Keratinocyte (primary cell): ENCODE results near the gene LRRC41.
"Not testable (repeated sequence)": the region's sequence is repeated elsewhere in the genome, so short reads cannot be mapped to it uniquely, and the experiment has no call there.

Experiments used
- EZH2 ChIP-seq: IDR thresholded peaks from one replicate; pipeline ENCODE4 v1.6.1; 2012; ENCODE audit warnings: inconsistent platforms, mild to moderate bottlenecking, low read length, moderate library complexity
- TF ChIP-seq, protein P1 (sequence below), 3 experiments: IDR thresholded peaks in 1 of 3; conservative IDR thresholded peaks in 1 of 3; optimal IDR thresholded peaks in 1 of 3; 2 replicates in 2 of 3; 3 replicates in 1 of 3; pipeline versions ENCODE3 to v1.5.1; 2011; ENCODE audit warnings: low read length in 3 of 3, mild to moderate bottlenecking in 3 of 3, moderate library complexity in 2 of 3, control low read depth in 1 of 3, inconsistent platforms in 1 of 3; ENCODE audit not compliant: insufficient read depth in 2 of 3; ENCODE audit errors: extremely low read depth in 1 of 3

DNA sequence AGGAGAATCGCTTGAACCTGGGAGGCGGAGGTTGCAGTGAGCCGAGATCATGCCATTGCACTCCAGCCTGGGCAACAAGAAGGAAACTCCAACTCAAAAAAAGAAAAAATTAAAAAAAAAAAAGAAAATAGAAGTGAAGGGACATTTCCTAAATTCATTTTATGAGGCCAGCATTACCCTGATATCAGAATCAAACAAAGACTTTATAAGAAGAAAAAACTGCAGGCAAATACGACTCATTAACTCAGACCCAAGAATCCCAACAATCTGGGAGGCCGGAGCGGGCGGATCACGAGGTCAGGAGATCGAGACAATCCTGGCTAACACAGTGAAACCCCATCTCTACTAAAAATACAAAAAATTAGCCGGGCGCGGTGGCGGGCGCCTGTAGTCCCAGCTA, 34.0 kb upstream of the LRRC41 start:
- TF ChIP-seq, protein P1, sequence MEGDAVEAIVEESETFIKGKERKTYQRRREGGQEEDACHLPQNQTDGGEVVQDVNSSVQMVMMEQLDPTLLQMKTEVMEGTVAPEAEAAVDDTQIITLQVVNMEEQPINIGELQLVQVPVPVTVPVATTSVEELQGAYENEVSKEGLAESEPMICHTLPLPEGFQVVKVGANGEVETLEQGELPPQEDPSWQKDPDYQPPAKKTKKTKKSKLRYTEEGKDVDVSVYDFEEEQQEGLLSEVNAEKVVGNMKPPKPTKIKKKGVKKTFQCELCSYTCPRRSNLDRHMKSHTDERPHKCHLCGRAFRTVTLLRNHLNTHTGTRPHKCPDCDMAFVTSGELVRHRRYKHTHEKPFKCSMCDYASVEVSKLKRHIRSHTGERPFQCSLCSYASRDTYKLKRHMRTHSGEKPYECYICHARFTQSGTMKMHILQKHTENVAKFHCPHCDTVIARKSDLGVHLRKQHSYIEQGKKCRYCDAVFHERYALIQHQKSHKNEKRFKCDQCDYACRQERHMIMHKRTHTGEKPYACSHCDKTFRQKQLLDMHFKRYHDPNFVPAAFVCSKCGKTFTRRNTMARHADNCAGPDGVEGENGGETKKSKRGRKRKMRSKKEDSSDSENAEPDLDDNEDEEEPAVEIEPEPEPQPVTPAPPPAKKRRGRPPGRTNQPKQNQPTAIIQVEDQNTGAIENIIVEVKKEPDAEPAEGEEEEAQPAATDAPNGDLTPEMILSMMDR (optimal IDR thresholded peaks at IDR 0.05 in 1 of 3, IDR thresholded peaks at IDR 0.05 in 1 of 3, conservative IDR thresholded peaks at IDR 0.05 in 1 of 3; ENCODE audit: extremely low read depth in 1 of 3, insufficient read depth in 2 of 3, low read length in 3 of 3), result not testable (repeated sequence)
- TF ChIP-seq EZH2, result not testable (repeated sequence)
